SK-N-SH treated with all-trans-retinoic acid at 6 μM for 48 hours (cell line): ENCODE measurements around the gene MLXIP.

ENCODE experiments used
- GLIS3 ChIP-seq: fragments of 250-450 bp; sonication (Bioruptor Pico); IDR thresholded peaks from 2 replicates; pipeline ENCODE4 v1.5.0; 2020; ENCODE audit warnings: mild to moderate bottlenecking, moderate library complexity
- ISL1 ChIP-seq: fragments of 250-450 bp; sonication (Bioruptor Pico); IDR thresholded peaks from 2 replicates; pipeline ENCODE4 v2.1.2; 2022; ENCODE audit warnings: mild to moderate bottlenecking, moderate library complexity
- RARB ChIP-seq: fragments of 250-450 bp; sonication (Bioruptor Pico); IDR thresholded peaks from 2 replicates; pipeline ENCODE4 v1.8.0; 2021; ENCODE audit warnings: mild to moderate bottlenecking, moderate library complexity
- TOX ChIP-seq: fragments of 250-450 bp; sonication (Bioruptor Pico); IDR thresholded peaks from 2 replicates; pipeline ENCODE4 v1.8.0; 2021; ENCODE audit warnings: mild to moderate bottlenecking, moderate library complexity, borderline replicate concordance
- TSHZ2 ChIP-seq: fragments of 250-450 bp; sonication (Bioruptor Pico); IDR thresholded peaks from 2 replicates; pipeline ENCODE4 v1.5.0; 2020; ENCODE audit warnings: mild to moderate bottlenecking, moderate library complexity
- ZFP3 ChIP-seq: fragments of 250-450 bp; sonication (Bioruptor Pico); IDR thresholded peaks from 2 replicates; pipeline ENCODE4 v1.5.0; 2020; ENCODE audit warnings: mild to moderate bottlenecking, moderate library complexity
- ZFP30 ChIP-seq: fragments of 450-650 bp; formaldehyde crosslinking; IDR thresholded peaks from 2 replicates; pipeline ENCODE4 v1.5.0; 2022; ENCODE audit warnings: mild to moderate bottlenecking, moderate library complexity
- ZNF565 ChIP-seq: fragments of 450-650 bp; formaldehyde crosslinking; conservative IDR thresholded peaks from 2 replicates; pipeline ENCODE4 v1.5.0; 2020; ENCODE audit warnings: low read depth, mild to moderate bottlenecking, moderate library complexity
- TF ChIP-seq, protein P1 (sequence below): fragments of 250-450 bp; sonication (Bioruptor Pico); IDR thresholded peaks from 2 replicates; pipeline ENCODE4 v1.5.1; 2020; ENCODE audit warnings: low read depth, mild to moderate bottlenecking, moderate library complexity

GRCh38 chr12:122064780-122065588 is 13.6 kb upstream of the MLXIP start:
- TF ChIP-seq ZFP30 (CRISPR knock-in tag) (no peak), ZNF565 (CRISPR knock-in tag) (no peak; the same call in 1 of the 2 replicates), TSHZ2 (CRISPR knock-in tag) (no peak), TOX (CRISPR knock-in tag) (no peak), RARB (CRISPR knock-in tag) (no peak), GLIS3 (CRISPR knock-in tag) (no peak), ISL1 (peak; percentile 66), ZFP3 (CRISPR knock-in tag) (no peak)
- TF ChIP-seq, protein P1, sequence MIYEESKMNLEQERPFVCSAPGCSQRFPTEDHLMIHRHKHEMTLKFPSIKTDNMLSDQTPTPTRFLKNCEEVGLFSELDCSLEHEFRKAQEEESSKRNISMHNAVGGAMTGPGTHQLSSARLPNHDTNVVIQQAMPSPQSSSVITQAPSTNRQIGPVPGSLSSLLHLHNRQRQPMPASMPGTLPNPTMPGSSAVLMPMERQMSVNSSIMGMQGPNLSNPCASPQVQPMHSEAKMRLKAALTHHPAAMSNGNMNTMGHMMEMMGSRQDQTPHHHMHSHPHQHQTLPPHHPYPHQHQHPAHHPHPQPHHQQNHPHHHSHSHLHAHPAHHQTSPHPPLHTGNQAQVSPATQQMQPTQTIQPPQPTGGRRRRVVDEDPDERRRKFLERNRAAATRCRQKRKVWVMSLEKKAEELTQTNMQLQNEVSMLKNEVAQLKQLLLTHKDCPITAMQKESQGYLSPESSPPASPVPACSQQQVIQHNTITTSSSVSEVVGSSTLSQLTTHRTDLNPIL (CRISPR knock-in tag) = peak; percentile 69; the same call in 1 of the 2 replicates
